NCI-H1930 (cell line): ENCODE results near the gene NOTCH3.

Source experiments
- DNase-seq, 2 experiments: peaks; one replicate each; lab custom pipeline; 2025; lab: John Stamatoyannopoulos, UW

The NOTCH3 gene

DNA sequence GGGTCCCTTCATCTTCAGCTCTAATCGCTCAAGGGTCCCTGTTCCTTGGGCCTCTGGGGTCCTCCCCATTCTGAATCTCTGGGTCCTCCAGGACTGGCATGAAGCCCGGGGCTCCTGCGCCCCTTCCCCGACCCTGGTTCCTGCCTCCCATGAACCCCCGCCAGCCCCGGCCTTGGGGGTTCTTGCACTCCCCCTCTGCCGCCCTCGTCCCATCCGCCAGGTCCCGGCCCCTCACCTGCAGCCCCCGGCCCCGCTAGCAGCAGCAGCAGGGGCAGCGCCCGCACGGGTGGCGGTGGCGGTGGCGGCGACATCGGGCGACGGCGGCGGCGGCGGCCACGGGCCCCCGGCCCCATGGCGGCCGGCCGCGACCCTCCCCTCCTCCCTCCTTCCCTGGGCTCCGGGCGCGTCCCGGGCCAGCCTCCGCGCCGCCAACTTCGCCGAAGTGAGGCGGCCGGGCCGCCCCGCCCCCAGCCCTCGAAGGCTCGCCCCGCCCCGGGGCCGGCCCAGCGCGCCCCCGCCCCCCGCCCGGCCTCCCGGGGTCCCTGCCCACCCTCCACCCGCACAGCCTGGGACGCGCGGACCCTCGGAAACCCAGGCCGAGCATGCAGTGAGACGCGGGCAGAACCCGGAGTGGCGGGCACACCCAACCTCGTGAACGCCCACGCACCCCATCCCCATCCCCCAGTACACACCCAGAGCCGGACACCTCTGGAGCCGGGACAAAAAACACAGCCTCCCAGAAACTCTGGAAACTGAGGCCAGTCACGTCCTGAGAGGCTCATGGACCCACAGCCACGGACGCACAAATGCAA lies at the start of gene NOTCH3:
NOTCH3 (minus strand) TSS at position 443 of the 812 bp plus-strand sequence; CDS start at position 353, 90 bp downstream.
- no peak for DNase-seq

GRCh38 chr19:15250640-15250993 lies 49.8 kb upstream of the NOTCH3 start:
- DNase-seq, result no peak

GRCh38 chr19:15249972-15250639 lies 49.3 kb upstream of the NOTCH3 start:
- DNase-seq, result no peak

- DNase-seq, result no peak
Observed at GRCh38 chr19:15249528-15249874, 48.7 kb upstream of the NOTCH3 start.

DNA sequence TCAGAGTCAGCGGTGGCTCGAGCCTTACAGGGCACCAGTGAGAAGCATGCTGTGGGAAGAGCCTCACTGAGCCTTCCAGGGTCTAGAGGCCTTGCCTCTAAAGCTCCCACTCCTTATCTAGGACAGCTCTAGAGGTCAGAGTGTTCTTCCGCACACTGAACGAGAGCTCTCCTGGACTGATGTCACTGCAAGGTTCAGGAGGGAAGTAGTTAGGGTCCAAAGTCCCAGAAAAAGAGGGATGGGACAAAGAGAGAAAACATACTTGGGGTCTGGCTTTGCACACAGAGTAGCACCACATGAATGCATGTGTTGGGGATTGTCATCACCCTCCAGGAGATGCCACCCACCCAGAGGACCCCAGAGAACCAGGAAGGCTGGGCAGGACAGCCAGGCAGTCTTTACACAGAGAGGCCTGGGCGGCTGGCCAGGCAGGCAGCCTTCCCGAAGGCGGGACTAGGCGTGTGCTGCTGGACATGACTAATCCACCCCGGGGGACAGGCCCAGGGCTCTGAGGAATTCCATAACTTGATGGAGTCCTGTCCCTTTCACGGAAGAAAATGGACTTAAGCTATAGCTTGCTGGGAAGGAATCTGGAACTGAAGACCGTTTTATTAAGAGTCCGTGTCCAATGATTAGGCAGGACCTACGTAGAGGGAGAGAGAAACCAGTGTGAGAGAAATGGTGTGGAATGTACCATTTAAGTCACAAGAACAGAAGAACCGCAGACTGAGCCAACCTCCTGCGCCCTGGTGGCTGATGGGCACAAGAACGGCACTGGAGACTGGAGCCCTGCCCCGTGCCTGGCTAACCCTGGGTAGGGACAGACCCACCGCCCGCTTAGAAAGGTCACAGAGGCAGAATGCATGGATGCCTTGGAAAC lies 48.1 kb upstream of the NOTCH3 start:
- no peak for DNase-seq

GRCh38 chr19:15248106-15248505 lies 47.3 kb upstream of the NOTCH3 start:
- no peak for DNase-seq

GRCh38 chr19:15247107-15248014 lies 46.6 kb upstream of the NOTCH3 start:
- no peak for DNase-seq

DNA sequence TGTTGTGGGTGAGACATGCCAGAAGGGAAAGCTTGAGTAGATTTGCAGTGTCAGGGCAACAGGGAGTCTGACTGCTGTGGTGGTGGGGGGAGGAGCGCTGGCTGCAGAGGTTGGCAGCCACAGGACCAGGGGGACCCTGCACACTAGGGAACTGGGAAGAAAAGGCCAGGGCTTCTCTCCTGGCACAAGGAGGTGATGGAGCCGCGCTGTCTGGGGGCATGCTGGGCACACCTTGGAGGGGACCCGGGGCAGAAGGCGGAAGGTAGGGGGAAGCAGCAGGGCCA lies 45.3 kb upstream of the NOTCH3 start:
- no peak for DNase-seq

GRCh38 chr19:15245370-15246197 lies 44.8 kb upstream of the NOTCH3 start:
- DNase-seq, result no peak

- DNase-seq, result no peak
Observed at GRCh38 chr19:15244808-15245207, 44.0 kb upstream of the NOTCH3 start.

DNA sequence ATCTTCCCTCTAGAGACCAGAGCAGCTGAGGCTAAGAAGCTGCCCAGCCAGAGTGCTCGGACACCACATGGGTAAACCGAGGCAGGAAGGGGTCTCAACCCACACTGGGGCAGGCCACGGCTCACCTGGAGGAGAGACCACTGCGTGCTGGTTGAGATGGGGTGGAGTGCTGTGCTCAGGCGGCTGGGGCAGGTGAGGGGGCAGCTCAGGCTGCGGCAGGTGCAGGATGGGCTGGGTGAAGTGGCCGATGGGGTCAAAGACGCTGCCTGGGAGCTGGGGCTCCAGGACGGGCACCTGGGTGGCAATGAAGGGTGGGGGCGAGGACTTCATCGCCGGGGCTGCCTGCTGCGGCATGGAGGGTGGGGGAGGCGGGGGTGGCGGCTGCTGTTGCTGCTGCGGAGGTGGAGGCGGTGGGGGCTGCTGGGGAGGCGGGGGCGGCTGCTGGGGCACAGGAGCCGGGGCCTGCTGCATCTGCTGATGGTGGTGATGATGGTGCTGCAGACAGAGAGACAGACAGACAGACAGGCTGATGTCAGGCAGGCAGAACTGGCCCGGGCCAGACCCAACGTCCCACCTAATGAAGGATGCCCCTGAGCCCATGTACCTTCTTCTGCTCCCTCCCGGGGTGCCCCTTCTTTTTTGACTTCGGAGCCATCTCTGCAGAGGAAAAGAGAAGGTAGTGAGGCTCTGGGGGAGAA lies 43.5 kb upstream of the NOTCH3 start:
- no peak for DNase-seq

DNA sequence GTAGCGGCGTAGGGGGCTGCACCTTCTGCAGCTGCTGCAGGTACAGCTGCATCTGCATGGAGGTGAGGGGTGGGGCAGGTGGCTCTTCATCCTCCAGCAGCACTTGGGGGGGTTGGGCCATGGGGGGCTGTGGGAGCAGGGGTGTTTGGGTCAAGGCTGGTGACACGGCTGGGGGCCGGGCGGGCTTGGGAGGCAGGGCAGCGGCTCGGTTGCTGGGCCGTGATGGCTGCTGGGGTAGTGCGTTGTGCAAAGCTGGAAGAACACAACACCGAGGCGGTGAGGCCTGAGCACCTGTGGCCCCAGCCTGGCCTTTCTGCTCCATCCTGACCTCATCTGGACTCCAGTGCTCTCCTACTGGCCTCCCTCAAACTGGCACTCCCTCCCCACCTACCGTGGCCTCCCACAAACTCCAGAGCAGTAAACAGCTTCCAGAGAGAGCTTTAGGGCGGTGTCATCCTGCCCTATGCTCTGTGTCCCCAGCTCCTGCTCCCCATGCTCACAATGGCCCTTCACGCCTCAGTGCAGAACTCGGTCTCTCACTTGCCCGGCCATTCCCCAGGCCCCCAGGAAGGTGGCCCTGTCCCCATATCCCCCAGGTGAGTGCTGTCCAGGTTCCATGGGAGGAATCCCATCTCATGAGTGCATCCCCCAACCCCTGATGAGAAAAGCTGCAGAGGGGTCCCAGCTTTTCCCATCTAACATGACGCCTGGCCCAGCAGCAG lies 42.6 kb upstream of the NOTCH3 start:
- no peak for DNase-seq

GRCh38 chr19:15241259-15241910 lies 40.6 kb upstream of the NOTCH3 start:
- DNase-seq, result no peak

GRCh38 chr19:15240515-15240914 lies 39.7 kb upstream of the NOTCH3 start:
- DNase-seq, result no peak

- no peak for DNase-seq
Observed at GRCh38 chr19:15239337-15239949, 38.6 kb upstream of the NOTCH3 start.

DNA sequence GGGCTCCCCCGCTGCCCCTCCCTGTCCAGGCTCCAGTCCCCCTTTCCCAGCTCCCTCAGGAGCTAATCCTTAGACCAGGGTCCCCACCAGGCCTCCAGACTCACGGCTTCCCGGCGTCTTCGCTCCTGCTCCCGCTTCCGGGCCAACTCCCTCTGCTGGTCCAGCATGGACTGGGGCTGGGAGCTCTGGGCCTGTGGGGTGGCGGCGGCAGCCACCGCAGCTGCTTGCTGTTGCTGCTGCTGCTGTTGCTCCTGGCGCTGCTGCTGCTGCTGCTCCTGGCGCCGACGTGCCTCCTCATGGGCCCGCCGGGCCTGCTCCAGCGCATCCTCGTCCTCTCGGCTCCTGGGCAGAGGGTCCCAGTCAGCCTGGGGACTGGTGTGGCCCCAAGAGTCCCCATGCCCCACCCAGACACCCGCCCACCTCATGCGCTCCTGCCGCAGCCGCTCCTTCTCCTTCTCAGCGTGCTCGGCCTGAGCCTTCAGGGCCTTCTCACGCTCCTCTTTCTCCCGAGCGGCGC lies 37.9 kb upstream of the NOTCH3 start:
- no peak for DNase-seq

DNA sequence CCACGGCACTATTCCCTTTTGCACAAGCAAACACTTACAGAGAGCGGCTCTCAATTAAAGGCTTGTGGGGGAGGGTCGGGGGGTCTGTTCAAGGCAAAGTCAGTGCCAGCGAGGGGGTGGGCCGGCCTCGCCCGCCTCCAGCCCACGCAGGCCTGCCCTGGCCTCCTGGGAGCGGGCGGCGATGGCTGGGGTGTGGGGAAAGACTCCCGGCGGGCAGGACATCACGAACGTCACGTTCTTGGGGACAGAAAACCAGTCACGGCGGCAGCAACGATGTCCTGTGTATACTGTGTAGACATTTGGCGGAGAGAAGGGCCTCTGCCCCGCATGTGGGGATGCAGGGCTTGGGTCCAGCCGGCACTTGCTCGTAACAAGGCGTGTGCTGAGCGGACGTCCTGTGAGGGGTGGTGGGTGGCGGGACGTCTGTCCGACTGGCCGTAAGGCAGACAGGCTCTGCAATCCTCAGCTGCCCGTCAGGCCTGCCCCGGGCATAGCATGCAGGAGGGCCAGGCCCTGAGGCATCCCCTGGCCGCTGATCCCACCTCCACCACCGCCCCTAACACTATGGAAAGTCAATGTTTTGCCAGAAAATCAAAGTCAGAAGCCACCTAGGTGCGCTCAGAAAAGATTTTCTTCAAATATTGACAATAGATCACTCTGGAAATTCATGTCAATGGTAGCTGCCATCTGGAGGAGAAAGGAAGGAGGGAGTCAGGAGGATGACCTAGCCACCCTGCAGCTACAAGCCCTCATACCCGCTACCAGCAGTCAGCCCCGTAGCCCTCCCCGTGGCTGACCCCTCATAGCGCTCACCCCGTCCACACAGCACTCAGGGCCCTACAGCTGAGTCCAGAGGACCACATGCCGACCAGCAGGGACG lies 37.2 kb upstream of the NOTCH3 start:
- DNase-seq, result no peak
